ENCODE measurements around the gene C15orf39. TPM values are rescaled to one million over a fixed set of nuclear protein-coding genes. Genes with fewer than 3 reads are reported as not detected.

The C15orf39 gene
- total and polyA plus RNA-seq, 2 of the 13 experiments (the other 11 are each of a cell fraction or from before 2014, with no cell fraction given): 6.2 to 13.5 TPM

- TF ChIP-seq, protein P1, sequence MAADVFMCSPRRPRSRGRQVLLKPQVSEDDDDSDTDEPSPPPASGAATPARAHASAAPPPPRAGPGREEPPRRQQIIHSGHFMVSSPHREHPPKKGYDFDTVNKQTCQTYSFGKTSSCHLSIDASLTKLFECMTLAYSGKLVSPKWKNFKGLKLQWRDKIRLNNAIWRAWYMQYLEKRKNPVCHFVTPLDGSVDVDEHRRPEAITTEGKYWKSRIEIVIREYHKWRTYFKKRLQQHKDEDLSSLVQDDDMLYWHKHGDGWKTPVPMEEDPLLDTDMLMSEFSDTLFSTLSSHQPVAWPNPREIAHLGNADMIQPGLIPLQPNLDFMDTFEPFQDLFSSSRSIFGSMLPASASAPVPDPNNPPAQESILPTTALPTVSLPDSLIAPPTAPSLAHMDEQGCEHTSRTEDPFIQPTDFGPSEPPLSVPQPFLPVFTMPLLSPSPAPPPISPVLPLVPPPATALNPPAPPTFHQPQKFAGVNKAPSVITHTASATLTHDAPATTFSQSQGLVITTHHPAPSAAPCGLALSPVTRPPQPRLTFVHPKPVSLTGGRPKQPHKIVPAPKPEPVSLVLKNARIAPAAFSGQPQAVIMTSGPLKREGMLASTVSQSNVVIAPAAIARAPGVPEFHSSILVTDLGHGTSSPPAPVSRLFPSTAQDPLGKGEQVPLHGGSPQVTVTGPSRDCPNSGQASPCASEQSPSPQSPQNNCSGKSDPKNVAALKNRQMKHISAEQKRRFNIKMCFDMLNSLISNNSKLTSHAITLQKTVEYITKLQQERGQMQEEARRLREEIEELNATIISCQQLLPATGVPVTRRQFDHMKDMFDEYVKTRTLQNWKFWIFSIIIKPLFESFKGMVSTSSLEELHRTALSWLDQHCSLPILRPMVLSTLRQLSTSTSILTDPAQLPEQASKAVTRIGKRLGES (CRISPR knock-in tag; IDR thresholded peaks at IDR 0.05; ENCODE audit: borderline replicate concordance): peak; percentile 33; the same call in 1 of the 2 replicates
- TF ChIP-seq ZNF687 (CRISPR knock-in tag; IDR thresholded peaks at IDR 0.05): peak; percentile 21; the same call in 1 of the 2 replicates
- TF ChIP-seq SALL1 (CRISPR knock-in tag; IDR thresholded peaks at IDR 0.05): peak; percentile 56; the same call in 1 of the 2 replicates
- no peak for TF ChIP-seq ZNF556 (CRISPR knock-in tag; IDR thresholded peaks at IDR 0.05; ENCODE audit: borderline replicate concordance)
- TF ChIP-seq, protein P2, sequence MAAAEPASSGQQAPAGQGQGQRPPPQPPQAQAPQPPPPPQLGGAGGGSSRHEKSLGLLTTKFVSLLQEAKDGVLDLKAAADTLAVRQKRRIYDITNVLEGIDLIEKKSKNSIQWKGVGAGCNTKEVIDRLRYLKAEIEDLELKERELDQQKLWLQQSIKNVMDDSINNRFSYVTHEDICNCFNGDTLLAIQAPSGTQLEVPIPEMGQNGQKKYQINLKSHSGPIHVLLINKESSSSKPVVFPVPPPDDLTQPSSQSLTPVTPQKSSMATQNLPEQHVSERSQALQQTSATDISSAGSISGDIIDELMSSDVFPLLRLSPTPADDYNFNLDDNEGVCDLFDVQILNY (CRISPR knock-in tag; conservative IDR thresholded peaks at IDR 0.05): peak; percentile 45; the same call in 1 of the 2 replicates
- TF ChIP-seq MED1 (CRISPR knock-in tag; IDR thresholded peaks at IDR 0.05): peak; percentile 75
- peak; percentile 90 for TF ChIP-seq POLR2AphosphoS5 (IDR thresholded peaks at IDR 0.05; ENCODE audit: low read depth, low read length)
- 0 out of 2 replicates have a peak, but pooled peaks have one; percentile 12 for TF ChIP-seq ZFP90 (CRISPR knock-in tag; IDR thresholded peaks at IDR 0.05; ENCODE audit: borderline replicate concordance)
- TF ChIP-seq ZNF260 (CRISPR knock-in tag; IDR thresholded peaks at IDR 0.05; ENCODE audit: borderline replicate concordance, low read depth): no peak
- peak; percentile 59; the same call in 1 of the 2 replicates for TF ChIP-seq ATF7-NPFF (CRISPR knock-in tag; IDR thresholded peaks at IDR 0.05; ENCODE audit: low read depth)
- TF ChIP-seq MYPOP (CRISPR knock-in tag; IDR thresholded peaks at IDR 0.05): peak; percentile 82
- TF ChIP-seq ZNF30 (CRISPR knock-in tag; IDR thresholded peaks at IDR 0.05): no peak
- peak; percentile 82 for TF ChIP-seq ZNF430 (CRISPR knock-in tag; IDR thresholded peaks at IDR 0.05)
- TF ChIP-seq, protein P3, sequence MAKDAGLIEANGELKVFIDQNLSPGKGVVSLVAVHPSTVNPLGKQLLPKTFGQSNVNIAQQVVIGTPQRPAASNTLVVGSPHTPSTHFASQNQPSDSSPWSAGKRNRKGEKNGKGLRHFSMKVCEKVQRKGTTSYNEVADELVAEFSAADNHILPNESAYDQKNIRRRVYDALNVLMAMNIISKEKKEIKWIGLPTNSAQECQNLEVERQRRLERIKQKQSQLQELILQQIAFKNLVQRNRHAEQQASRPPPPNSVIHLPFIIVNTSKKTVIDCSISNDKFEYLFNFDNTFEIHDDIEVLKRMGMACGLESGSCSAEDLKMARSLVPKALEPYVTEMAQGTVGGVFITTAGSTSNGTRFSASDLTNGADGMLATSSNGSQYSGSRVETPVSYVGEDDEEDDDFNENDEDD (CRISPR knock-in tag; IDR thresholded peaks at IDR 0.05; ENCODE audit: borderline replicate concordance): peak; percentile 43; the same call in 1 of the 2 replicates
- TF ChIP-seq SP2 (CRISPR knock-in tag; IDR thresholded peaks at IDR 0.05): 0 out of 2 replicates have a peak, but pooled peaks have one; percentile 7
- TF ChIP-seq ZSCAN20 (CRISPR knock-in tag; IDR thresholded peaks at IDR 0.05; ENCODE audit: borderline replicate concordance): no peak
- no peak for TF ChIP-seq ZNF317 (CRISPR knock-in tag; IDR thresholded peaks at IDR 0.05)
- no peak for TF ChIP-seq ESRRA (CRISPR knock-in tag; IDR thresholded peaks at IDR 0.05; ENCODE audit: low read depth)
- TF ChIP-seq ZNF20 (CRISPR knock-in tag; IDR thresholded peaks at IDR 0.05): no peak
These were observed at the start of gene C15orf39 (continued) for GRCh38 chr15:75201616-75202250.

All from HepG2 (cell line).